HFFc6 (cell line): Measurements from ENCODE around the gene GARS1. TPM values are rescaled to one million over a fixed set of nuclear protein-coding genes. Genes with fewer than 3 reads are reported as not detected.

ENCODE experiments used
- DNase-seq: peaks from one replicate; pipeline ENCODE4 v3.0.0-alpha.2; 2018
- H3K27ac Mint-ChIP-seq: 2 replicates; pipeline ENCODE4 v1.8.0; 2020; ENCODE audit warnings: mild to moderate bottlenecking, mixed read lengths
- H3K27me3 Mint-ChIP-seq: 2 replicates; pipeline ENCODE4 v1.8.0; 2021; ENCODE audit warnings: mild to moderate bottlenecking, moderate library complexity, mixed read lengths; ENCODE audit not compliant: insufficient read depth
- H3K36me3 Mint-ChIP-seq: 2 replicates; pipeline ENCODE4 v1.8.0; 2021; ENCODE audit warnings: low read depth, mixed read lengths
- H3K4me1 Mint-ChIP-seq: 2 replicates; pipeline ENCODE4 v1.8.0; 2020; ENCODE audit warnings: low read depth, mixed read lengths
- H3K4me3 Mint-ChIP-seq: 2 replicates; pipeline ENCODE4 v1.8.0; 2020; ENCODE audit warnings: mild to moderate bottlenecking, moderate library complexity, mixed read lengths
- H3K9me3 Mint-ChIP-seq: 2 replicates; pipeline ENCODE4 v1.8.0; 2020; ENCODE audit warnings: mild to moderate bottlenecking, mixed read lengths
- CTCF ChIP-seq: fragments of 200-600 bp; sonication (generic); IDR thresholded peaks from 2 replicates; pipeline ENCODE4 v1.5.0; 2021; ENCODE audit warnings: antibody characterized with exemption, mild to moderate bottlenecking
- total RNA-seq, 6 experiments: library from RNA; stranded (reverse); fragmentation: NEBNext Ultra II Directional; extraction: Animal tissue kit (Norgen Biotek cat#: 25700); gene quantifications; 2 replicates in 1 of 6; 3 replicates in 5 of 6; pipeline ENCODE4 v1.2.3, GENCODE V29; 2021

Gene GARS1
- total RNA-seq, 6 experiments from 2014 or later = 258 to 330 (median 271) TPM

DNA sequence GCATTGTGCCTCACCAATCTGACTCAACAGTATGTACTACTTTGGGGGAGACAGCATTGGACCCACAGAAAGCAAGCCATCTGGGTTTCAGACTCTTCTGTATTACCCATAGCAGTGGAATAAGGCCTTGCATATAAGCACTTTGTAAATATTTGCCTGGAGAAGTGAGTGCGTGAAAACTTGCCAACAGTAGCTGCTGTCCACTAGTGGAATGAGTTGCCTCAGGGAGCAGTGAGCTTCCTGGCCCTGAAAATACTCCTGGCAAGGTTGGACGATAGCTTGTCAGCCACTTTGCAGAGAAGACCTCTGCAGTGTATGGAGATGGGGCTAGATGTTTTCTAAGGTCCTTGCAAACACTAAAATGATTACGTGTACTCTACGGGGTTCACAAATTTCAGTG, 21.6 kb downstream of the GARS1 start:
- Mint-ChIP-seq H3K27ac (no peak overlapping the region), H3K36me3 (peaks cover 58% of the 10 kb centered on the region), H3K4me3 (no peak overlapping the region)

DNA sequence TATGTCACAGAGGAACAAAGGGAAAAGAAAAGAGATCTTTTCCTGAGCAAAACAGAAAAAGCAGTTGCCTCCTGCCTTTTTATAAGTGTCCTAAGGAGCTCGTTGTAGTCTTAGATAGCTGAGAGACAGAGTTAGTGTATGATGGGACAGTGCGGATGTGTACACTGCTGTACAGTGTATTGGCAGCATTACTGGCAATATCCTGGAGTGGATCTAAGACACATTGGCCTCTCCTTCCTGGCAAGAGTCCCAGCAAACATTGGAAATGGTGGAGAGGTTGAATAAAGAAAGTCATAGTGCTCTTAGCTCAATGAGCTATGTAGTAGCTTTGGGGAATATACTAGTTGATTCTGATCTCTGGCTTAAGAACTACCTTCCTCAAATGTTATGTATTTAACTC, 22.7 kb downstream of the GARS1 start:
- TF ChIP-seq CTCF = no peak
- peaks cover 60% of the 10 kb centered on the region for H3K36me3 Mint-ChIP-seq
- peaks cover 1% of the 10 kb centered on the region for H3K27me3 Mint-ChIP-seq
- H3K4me3 Mint-ChIP-seq = no peak overlapping the region
- H3K4me1 Mint-ChIP-seq = peaks cover 20% of the 10 kb centered on the region
- no peak for DNase-seq
- H3K9me3 Mint-ChIP-seq = no peaks in the 10 kb centered on the region
- no peak overlapping the region for H3K27ac Mint-ChIP-seq

More for the DNA sequence above, 21.6 kb downstream of the GARS1 start:
- Mint-ChIP-seq H3K4me1 (peaks cover 30% of the 10 kb centered on the region), H3K9me3 (no peaks in the 10 kb centered on the region), H3K27me3 (peaks cover 1% of the 10 kb centered on the region)
- no peak for DNase-seq
- TF ChIP-seq CTCF = no peak

GRCh38 chr7:30618080-30618676, 23.5 kb downstream of the GARS1 start:
- Mint-ChIP-seq H3K27me3 (no peaks in the 10 kb centered on the region; the same call in 1 of the 2 replicates), H3K4me1 (peaks cover 11% of the 10 kb centered on the region), H3K36me3 (peaks cover 55% of the 10 kb centered on the region), H3K27ac (no peak overlapping the region), H3K4me3 (no peak overlapping the region), H3K9me3 (no peaks in the 10 kb centered on the region)
- no peak for DNase-seq
- TF ChIP-seq CTCF = no peak

DNA sequence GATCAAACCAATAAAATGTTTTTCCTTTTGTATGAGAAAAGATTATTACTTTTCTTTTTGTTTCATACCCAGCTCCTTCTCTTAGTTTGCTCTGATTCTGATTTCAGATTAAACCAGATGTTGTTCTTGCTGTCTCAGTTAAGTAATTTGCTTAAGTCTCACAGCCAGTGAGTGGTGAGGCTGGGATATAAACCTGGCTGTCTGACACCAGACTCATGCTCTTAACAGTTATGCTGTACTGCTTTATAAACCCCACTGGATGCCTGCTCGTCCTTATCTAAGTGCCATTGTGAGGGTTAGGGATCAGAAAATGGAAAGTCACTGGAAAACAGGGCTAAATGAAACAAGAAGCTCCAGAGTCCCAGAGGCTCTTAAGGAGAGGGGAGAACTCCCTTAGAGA, 24.3 kb downstream of the GARS1 start:
- H3K36me3 Mint-ChIP-seq = peaks cover 55% of the 10 kb centered on the region
- no peak for DNase-seq
- H3K27ac Mint-ChIP-seq = no peak overlapping the region
- no peak for TF ChIP-seq CTCF
- no peak overlapping the region for H3K4me3 Mint-ChIP-seq
- peaks cover 4% of the 10 kb centered on the region for H3K4me1 Mint-ChIP-seq
- no peaks in the 10 kb centered on the region; the same call in 1 of the 2 replicates for H3K27me3 Mint-ChIP-seq
- H3K9me3 Mint-ChIP-seq = no peaks in the 10 kb centered on the region

DNA sequence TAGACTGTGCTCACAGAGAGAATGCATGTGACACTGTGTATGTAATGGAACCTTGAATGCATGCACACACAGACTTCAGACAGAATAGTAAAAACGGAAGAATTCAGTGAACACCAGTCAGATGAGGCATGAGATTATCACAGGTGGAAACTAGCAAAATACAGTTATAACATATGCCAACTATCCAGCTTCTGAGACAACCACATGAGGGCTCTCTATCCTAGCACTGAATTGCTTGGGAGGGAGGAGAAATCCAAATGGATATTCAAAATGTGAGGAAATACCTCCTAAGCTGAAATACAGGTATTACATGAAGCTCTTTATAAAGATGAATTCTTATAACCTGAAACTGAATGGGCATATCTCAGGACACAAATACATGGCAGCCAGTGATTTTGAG, 30.6 kb downstream of the GARS1 start:
- no peaks in the 10 kb centered on the region for H3K9me3 Mint-ChIP-seq
- H3K27me3 Mint-ChIP-seq = no peaks in the 10 kb centered on the region
- peak; percentile 15; the same call in 1 of the 2 replicates for TF ChIP-seq CTCF
- H3K36me3 Mint-ChIP-seq = peaks cover 49% of the 10 kb centered on the region
- no peak overlapping the region for H3K27ac Mint-ChIP-seq
- DNase-seq = no peak
- no peak overlapping the region for H3K4me3 Mint-ChIP-seq
- H3K4me1 Mint-ChIP-seq = no peaks in the 10 kb centered on the region
